HS-27A (cell line): Measurements from ENCODE around the gene UAP1L1.

Experiments
- DNase-seq: peaks from one replicate; pipeline ENCODE4 v3.0.0-alpha.2; 2012; ENCODE audit warnings: low read depth, missing footprints

Gene UAP1L1

GRCh38 chr9:137075275-137075775 is 2.0 kb upstream of the UAP1L1 start:
- DNase-seq: no peak

DNA sequence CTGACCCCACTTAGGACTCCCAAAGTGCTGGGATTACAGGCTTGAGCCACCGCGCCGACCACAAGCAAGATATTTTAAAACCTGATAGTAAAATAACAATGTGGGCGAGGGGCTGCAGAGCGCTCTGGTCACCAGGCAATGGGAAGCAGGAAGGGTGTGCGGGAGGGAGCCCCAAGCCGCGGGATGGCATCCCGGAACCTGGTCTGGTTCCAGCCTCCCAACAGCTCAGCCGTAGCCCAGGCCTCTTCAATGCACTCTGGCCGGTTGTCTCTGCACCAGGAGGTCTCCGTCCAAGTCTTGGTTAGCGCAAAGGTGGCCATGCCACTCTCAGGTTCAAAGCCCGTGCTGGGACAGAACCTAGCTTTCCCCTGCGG is 694 bp upstream of the UAP1L1 start:
- DNase-seq: no peak

DNA sequence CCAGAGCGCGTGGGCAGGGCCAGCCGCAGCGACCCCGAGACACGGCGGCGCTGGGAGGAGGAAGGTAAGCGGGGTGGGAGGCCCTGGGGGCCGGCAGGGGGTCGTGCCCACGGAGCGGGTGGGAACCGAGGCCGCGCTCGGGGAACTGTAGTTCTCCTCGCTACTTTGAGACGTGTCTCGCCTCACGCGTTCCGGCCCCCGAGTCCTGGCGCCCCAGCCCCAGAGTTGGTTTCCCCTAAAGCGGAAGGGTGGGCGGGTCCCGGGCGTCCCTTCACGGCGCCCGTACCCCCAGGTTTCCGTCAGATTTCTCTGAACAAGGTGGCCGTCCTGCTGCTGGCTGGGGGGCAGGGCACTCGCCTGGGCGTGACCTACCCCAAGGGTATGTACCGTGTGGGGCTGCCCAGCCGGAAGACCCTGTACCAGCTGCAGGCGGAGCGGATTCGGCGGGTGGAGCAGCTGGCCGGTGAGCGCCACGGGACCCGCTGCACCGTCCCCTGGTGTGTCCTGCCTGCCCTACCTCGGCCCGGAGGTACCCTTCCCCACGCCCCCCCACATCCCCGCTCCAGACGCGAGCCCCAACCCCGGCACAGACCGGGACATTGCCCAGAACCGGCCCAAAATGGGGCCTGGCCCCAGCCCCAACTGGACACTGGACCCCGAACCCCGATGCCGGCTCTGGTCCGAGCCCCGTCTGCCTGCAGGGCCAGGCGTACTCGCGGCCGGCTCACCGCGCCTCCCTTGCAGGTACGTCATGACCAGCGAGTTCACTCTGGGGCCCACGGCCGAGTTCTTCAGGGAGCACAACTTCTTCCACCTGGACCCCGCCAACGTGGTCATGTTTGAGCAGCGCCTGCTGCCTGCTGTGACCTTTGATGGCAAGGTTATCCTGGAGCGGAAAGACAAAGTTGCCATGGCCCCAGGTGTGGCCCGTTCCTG is 709 bp downstream of the UAP1L1 start:
- no peak for DNase-seq

- DNase-seq: no peak
Measured at GRCh38 chr9:137078701-137079400, 1.5 kb downstream of the UAP1L1 start.

GRCh38 chr9:137079401-137079787 is 2.1 kb downstream of the UAP1L1 start:
- DNase-seq: no peak

DNA sequence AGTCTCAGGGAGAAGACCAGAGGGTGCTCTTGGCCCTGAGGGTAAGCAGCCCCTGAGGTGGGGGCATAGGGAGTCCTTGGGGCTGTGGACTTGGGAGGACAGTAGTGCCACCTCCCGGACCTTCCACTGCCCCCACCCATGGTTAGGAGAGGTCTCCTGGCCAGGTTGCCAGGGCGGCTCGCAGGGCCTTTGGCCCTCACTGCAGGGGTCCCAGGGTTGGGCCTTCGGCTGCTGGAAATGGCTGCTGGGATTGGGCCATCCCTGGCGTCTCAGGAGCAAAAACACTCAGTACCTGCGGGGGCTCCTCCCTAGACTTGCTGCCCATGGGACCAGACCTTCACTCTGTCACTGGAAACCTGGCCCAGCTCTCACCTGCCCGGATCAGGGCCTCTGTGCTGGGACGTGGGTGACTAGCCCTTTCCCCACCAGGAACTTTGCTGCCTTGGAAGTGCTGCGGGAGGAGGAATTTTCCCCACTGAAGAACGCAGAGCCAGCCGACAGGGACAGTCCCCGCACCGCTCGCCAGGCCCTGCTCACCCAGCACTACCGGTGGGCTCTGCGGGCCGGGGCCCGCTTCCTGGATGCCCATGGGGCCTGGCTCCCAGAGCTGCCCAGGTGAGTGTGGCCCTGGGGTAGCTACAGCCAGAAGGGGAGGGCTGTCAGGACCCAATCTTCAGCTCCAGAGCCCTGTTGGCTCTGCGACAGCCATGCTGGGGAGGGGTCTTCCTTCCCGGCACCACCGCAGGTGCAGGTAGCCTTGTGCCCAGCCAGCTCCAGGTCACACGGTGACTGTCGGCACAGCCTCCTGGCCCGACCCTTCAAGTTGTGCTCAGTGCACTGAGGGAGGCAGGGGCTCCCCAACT is 3.2 kb downstream of the UAP1L1 start:
- DNase-seq: no peak

DNA sequence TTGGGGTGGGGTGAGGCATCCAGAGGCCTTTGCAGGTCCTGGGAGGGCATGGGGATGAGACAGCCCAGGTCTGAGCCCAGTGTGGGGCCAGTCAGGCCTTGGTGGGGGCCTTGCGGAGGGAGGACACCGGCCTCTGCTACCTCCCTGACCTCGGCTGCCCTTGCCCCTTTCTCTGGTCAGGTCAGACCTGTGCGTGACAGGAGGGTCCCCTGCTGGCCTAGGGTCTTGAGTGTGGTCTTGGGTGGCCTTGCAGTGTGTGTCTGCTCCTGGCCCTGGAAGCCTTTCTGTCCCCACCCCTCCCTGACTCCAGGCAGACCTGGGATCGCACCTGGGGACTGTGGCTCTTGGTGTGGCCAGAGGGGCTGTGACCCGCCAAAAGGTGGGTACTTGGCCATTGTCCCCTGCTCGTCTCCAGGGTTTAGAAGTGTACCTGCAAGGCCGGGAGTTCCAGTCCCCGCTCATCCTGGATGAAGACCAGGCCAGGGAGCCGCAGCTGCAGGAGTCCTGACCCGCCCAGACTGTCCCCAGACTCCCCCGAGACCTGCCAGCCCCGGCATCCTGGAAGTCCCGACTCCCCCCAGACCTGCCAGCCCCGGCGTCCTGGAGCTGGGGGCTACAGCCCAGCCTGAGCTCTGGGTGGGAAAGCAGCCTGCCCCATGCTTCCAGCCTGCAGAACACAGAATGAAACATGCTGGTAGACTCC is 5.1 kb downstream of the UAP1L1 start:
- no peak for DNase-seq

GRCh38 chr9:137082925-137083290 is 5.6 kb downstream of the UAP1L1 start:
- DNase-seq: no peak

DNA sequence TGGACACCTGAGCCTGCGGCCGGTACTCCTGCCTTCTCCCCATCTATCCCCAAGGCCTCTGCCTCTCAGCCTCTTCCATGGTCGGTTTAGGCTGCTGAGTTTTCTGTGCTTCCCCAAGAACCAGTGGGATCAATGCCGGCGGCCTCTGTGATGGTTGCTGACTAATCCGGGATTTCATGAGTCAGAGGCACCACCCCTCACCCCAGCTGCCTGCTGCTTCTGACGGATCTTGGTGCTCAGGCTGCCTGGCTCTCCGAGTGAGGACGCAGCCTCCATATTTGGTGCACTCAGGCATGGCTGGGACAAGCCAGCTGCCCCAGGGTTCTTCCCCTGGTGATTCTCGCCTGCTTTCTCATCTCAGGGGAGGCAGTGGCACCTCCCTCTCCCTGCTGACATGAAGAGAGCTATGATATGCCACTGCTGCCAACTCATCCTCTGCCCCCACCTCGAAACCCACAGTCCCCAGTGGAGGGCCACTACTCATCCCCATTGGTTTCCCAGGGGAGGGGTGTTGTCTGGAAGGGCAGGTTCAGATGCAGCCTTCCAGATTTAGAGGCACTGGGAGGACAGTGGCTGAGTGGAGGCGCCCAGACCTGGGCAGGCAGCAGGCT is 6.2 kb downstream of the UAP1L1 start:
- peak; percentile 78 for DNase-seq

- no peak for DNase-seq
Measured at GRCh38 chr9:137084526-137084925, 7.2 kb downstream of the UAP1L1 start.

DNA sequence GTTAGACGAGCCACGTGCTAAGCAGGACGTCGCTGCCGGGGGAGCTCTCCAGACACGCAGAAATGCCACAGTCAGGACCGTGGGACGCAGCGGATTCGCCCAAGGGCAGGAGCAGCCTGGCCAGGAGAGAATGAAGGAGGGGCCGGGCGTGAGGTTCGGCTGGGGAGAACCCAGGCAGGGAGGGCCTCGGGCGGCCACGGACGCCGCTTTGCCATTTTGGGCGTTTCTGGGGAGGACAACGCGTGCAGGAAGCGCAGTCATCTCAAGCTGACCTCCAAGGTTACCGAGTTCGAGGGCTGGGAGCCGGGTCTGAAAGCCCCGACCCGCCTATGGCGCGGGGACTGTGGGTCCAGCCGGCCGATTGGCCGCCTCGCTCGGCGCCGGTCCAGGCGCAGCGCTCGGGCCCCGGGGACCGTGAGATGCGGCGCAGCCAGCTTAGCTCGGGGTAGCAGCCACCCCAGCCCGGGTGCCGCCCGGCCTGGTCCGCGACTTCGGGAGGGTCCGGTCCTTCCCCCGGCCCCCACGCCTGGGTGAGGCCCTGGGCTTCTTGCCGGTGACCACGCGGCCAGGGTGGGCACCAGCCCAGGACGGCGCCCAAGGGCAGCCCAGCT is 8.7 kb downstream of the UAP1L1 start:
- no peak for DNase-seq

- DNase-seq: peak; percentile 80
Measured at GRCh38 chr9:137086531-137087408, 9.5 kb downstream of the UAP1L1 start, which contains the start of gene MAN1B1. MAN1B1 (plus strand) TSS chr9:137086985; CDS start chr9:137087000, 15 bp downstream.

- DNase-seq: no peak
Measured at GRCh38 chr9:137087409-137087925, 10.2 kb downstream of the UAP1L1 start.

GRCh38 chr9:137088121-137088520 is 10.8 kb downstream of the UAP1L1 start:
- DNase-seq: no peak

- no peak for DNase-seq
Measured at GRCh38 chr9:137089232-137089947, 12.1 kb downstream of the UAP1L1 start.

DNA sequence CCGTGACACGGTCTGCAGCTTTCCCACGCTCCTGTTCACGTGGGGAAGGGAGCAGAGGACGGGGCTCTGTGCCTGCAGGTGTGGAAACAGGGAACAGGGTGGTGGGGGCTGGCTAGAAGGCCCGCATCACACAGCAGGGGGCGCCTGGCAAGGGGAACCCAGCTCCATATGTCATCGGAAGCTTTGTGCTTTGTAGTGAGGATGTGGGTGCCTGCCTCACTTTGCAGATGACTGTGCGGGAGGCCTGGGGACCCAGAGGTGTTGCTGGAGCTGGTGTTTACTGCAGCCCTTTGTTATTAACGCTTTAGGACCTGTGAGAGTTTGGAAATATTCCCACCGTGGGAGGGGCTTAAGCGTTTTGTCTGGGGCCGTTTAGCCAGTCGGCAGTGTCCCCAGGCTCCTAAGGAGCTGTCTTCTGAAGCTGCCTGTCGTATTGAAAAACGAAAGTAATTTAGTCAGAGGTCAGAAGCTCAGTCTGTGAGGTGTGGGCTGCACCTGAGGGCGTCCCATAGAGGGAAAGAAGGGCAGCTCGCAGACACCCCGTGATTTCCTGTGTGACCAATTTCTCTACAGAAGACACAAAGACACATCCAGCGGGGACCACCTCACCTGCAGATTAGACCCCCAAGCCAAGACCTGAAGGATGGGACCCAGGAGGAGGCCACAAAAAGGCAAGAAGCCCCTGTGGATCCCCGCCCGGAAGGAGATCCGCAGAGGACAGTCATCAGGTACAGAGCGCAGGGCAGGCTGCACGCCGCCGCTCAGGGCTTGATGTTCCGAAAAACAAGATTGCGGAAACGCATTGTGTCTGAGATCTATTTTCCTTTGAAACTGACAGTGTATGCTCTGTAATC is 18.6 kb downstream of the UAP1L1 start:
- no peak for DNase-seq

DNA sequence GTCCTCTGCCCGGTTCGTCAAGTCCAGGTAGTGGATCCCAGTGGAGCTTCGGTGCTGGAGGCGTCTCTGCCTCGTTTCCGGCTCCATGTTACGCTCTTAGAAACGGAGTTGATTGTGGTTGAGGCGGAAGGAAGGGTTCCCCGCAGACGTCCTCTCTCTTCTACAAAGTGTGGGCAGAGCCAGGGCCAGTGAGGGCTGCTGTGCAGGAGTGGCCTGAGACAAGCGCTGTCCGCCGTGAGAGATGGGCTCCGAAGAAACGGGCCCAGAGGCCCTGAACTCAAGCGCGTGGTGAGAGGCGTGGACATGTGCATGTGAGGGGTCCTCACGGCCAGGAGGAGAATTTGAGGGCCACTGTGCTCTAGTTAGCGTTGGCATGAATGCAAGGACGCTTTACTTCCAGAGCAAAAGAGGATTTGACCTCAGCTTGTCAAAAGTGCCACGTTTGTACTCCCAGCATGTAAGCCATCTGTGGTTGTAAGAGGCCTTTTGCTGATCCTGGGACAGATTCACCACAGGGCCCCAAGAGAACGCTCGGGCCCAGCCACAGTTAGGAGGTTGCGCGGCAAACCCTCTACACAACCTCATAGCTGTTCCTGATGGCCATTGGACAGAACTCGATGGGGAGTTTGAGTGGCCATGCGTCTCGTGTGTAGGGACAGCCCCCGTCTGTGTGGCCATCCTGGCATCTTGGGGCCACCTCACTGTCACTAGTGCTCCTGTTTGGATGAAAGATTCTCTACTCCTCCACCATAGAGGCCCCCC is 19.6 kb downstream of the UAP1L1 start:
- DNase-seq: no peak
